GM12872 (cell line): ENCODE measurements around the gene DNAH12.

Source experiments
- CTCF ChIP-seq: IDR thresholded peaks from 3 replicates; pipeline ENCODE4 v1.5.1; 2011; ENCODE audit warnings: low read depth, mild to moderate bottlenecking, low read length, moderate library complexity; ENCODE audit not compliant: insufficient read depth

Gene DNAH12

GRCh38 chr3:57275393-57275792 lies 268.8 kb downstream of the DNAH12 start:
- TF ChIP-seq CTCF, result no peak

- no peak for TF ChIP-seq CTCF
Observed at GRCh38 chr3:57274845-57275244, 269.3 kb downstream of the DNAH12 start.

GRCh38 chr3:57268416-57268815 lies 275.7 kb downstream of the DNAH12 start:
- no peak for TF ChIP-seq CTCF

- TF ChIP-seq CTCF, result no peak
Observed at GRCh38 chr3:57261929-57262328, 282.2 kb downstream of the DNAH12 start.

- no peak for TF ChIP-seq CTCF
Observed at GRCh38 chr3:57261119-57261518, 283.0 kb downstream of the DNAH12 start.

- no peak for TF ChIP-seq CTCF
Observed at GRCh38 chr3:57257678-57258077, 286.5 kb downstream of the DNAH12 start.

- TF ChIP-seq CTCF, result no peak
Observed at GRCh38 chr3:57256844-57257243, 287.3 kb downstream of the DNAH12 start.

GRCh38 chr3:57252404-57252803 lies 291.7 kb downstream of the DNAH12 start:
- no peak for TF ChIP-seq CTCF
